GM12865 (cell line): ENCODE results near the gene FAP.

Experiments
- DNase-seq: peaks from one replicate; pipeline ENCODE4 v3.0.0; 2010; ENCODE audit warnings: low read depth
- H3K4me3 ChIP-seq: 2 replicates; pipeline ENCODE4 v1.5.1; 2011; ENCODE audit warnings: mild to moderate bottlenecking, low read depth, low read length, control low read depth
- CTCF ChIP-seq: IDR thresholded peaks from 2 replicates; pipeline ENCODE4 v1.5.1; 2011; ENCODE audit warnings: low read length, control low read depth, low read depth, inconsistent platforms; ENCODE audit not compliant: insufficient read depth; ENCODE audit errors: missing control alignments

FAP gene

GRCh38 chr2:162266460-162266760, 23.2 kb upstream of the FAP start:
- H3K4me3 ChIP-seq, result no peak overlapping the region
- TF ChIP-seq CTCF, result no peak
- DNase-seq, result no peak

- no peak for TF ChIP-seq CTCF
- H3K4me3 ChIP-seq, result no peak overlapping the region
- no peak for DNase-seq
These were observed 22.6 kb upstream of the FAP start for GRCh38 chr2:162265666-162266459.

- TF ChIP-seq CTCF, result no peak
- DNase-seq, result peak; percentile 7
- H3K4me3 ChIP-seq, result no peak overlapping the region
These were observed 18.0 kb upstream of the FAP start for GRCh38 chr2:162261032-162261945.

GRCh38 chr2:162258686-162259085, 15.4 kb upstream of the FAP start:
- no peak for DNase-seq
- no peak overlapping the region for H3K4me3 ChIP-seq
- TF ChIP-seq CTCF, result no peak

- no peak for TF ChIP-seq CTCF
- no peak overlapping the region for H3K4me3 ChIP-seq
These were observed 14.9 kb upstream of the FAP start for GRCh38 chr2:162258169-162258568.

GRCh38 chr2:162257425-162257824, 14.2 kb upstream of the FAP start:
- no peak overlapping the region for H3K4me3 ChIP-seq
- TF ChIP-seq CTCF, result no peak
- DNase-seq, result no peak

More at GRCh38 chr2:162258169-162258568, 14.9 kb upstream of the FAP start:
- no peak for DNase-seq
